Astrocyte of the spinal cord (primary cell): ENCODE measurements around the gene SULT1C4.

Experiments used
- DNase-seq: peaks from one replicate; pipeline ENCODE4 v3.0.0; 2011; ENCODE audit warnings: low read depth, low spot score
- H3K4me3 ChIP-seq: 2 replicates; pipeline ENCODE4 v1.5.1; 2011; ENCODE audit warnings: low read depth, mild to moderate bottlenecking, low read length, moderate library complexity
- CTCF ChIP-seq: IDR thresholded peaks from 2 replicates; pipeline ENCODE4 v1.5.1; 2012; ENCODE audit warnings: low read depth, mild to moderate bottlenecking, low read length, inconsistent platforms
- in situ Hi-C: cut with HindIII; loops from 2 replicates; pipeline ENCODE4 v1.10.0; 2017; ENCODE audit warnings: low sequenced_read_pairs

Gene SULT1C4

GRCh38 chr2:108436976-108437375 lies 59.2 kb downstream of the SULT1C4 start:
- no peak for TF ChIP-seq CTCF
- in situ Hi-C loops: no loop called here
- no peak for DNase-seq

More at GRCh38 chr2:108436976-108437375, 59.2 kb downstream of the SULT1C4 start:
- H3K4me3 ChIP-seq: no peak overlapping the region
